ENCODE results near the gene GPX2.

Gene GPX2

GRCh38 chr14:64942531-64943111, at the start of gene GPX2:
TSS of gene GPX2 (minus strand) at chr14:64942745. CDS start at chr14:64942726, 19 bp downstream.
- no peak within 1 kb of the TSS for H3K4me3 ChIP-seq (replicated peaks; ENCODE audit: low read depth, low read length)
- no peak for TF ChIP-seq CTCF (IDR thresholded peaks at IDR 0.05; ENCODE audit: low read depth, low read length, missing control alignments)
- no peak for DNase-seq (ENCODE audit: extremely low read depth, low read depth)

GRCh38 chr14:64990939-64991338, 48.4 kb upstream of the GPX2 start:
- DNase-seq (ENCODE audit: extremely low read depth, low read depth) = no peak
- no peak for TF ChIP-seq CTCF (IDR thresholded peaks at IDR 0.05; ENCODE audit: low read depth, low read length, missing control alignments)

GRCh38 chr14:64990296-64990695, 47.8 kb upstream of the GPX2 start:
- no peak overlapping the region for H3K4me3 ChIP-seq (replicated peaks; ENCODE audit: low read depth, low read length)
- TF ChIP-seq CTCF (IDR thresholded peaks at IDR 0.05; ENCODE audit: low read depth, low read length, missing control alignments) = no peak
- DNase-seq (ENCODE audit: extremely low read depth, low read depth) = no peak

More at GRCh38 chr14:64990939-64991338, 48.4 kb upstream of the GPX2 start:
- no peak overlapping the region for H3K4me3 ChIP-seq (replicated peaks; ENCODE audit: low read depth, low read length)

GRCh38 chr14:64987438-64987767, 44.9 kb upstream of the GPX2 start:
- no peak for TF ChIP-seq CTCF (IDR thresholded peaks at IDR 0.05; ENCODE audit: low read depth, low read length, missing control alignments)
- DNase-seq (ENCODE audit: extremely low read depth, low read depth) = no peak
- H3K4me3 ChIP-seq (replicated peaks; ENCODE audit: low read depth, low read length) = peak overlapping the region; percentile 80

GRCh38 chr14:64986648-64987437, 44.3 kb upstream of the GPX2 start, which contains the start of gene FNTB:
TSS of gene FNTB (plus strand) at chr14:64986895. CDS start at chr14:64986954, 59 bp downstream.
- peak; percentile 82 for TF ChIP-seq CTCF (IDR thresholded peaks at IDR 0.05; ENCODE audit: low read depth, low read length, missing control alignments)
- DNase-seq (ENCODE audit: extremely low read depth, low read depth) = peak; percentile 93
- peak within 1 kb of the TSS; percentile 80 for H3K4me3 ChIP-seq (replicated peaks; ENCODE audit: low read depth, low read length)

GRCh38 chr14:64983439-64984310, 41.1 kb upstream of the GPX2 start:
- no peak overlapping the region for H3K4me3 ChIP-seq (replicated peaks; ENCODE audit: low read depth, low read length)
- peak; percentile 22 for DNase-seq (ENCODE audit: extremely low read depth, low read depth)
- peak; percentile 57 for TF ChIP-seq CTCF (IDR thresholded peaks at IDR 0.05; ENCODE audit: low read depth, low read length, missing control alignments)
